T-helper 2 cell treated with Interferon-gamma antibody and Interleukin-4, amounts not matched to agents 5 μg/mL and 100 μg/mL, for 36 hours (primary cell): ENCODE data around the gene COL27A1.

Source experiments
- DNase-seq: peaks from one replicate; pipeline ENCODE4 v3.0.0; 2021; ENCODE audit warnings: low spot score
- H3K27ac Mint-ChIP-seq: one replicate; pipeline ENCODE4 v1.8.0; 2021; ENCODE audit warnings: mild to moderate bottlenecking, mixed read lengths
- H3K27me3 Mint-ChIP-seq: one replicate; pipeline ENCODE4 v1.8.0; 2021; ENCODE audit warnings: low read depth, mixed read lengths
- H3K36me3 Mint-ChIP-seq: one replicate; pipeline ENCODE4 v1.8.0; 2021; ENCODE audit warnings: low read depth, mixed read lengths
- H3K4me1 Mint-ChIP-seq: one replicate; pipeline ENCODE4 v1.8.0; 2021; ENCODE audit warnings: low read depth, mixed read lengths
- H3K4me3 Mint-ChIP-seq: one replicate; pipeline ENCODE4 v1.8.0; 2022; ENCODE audit warnings: mild to moderate bottlenecking, moderate library complexity, mixed read lengths
- H3K9me3 Mint-ChIP-seq: one replicate; pipeline ENCODE4 v1.8.0; 2021; ENCODE audit warnings: mixed read lengths

COL27A1 gene

GRCh38 chr9:114296338-114296737, 141.0 kb downstream of the COL27A1 start:
- no peak overlapping the region for H3K27ac Mint-ChIP-seq
- H3K4me3 Mint-ChIP-seq: no peak overlapping the region
- H3K36me3 Mint-ChIP-seq: peaks cover 2% of the 10 kb centered on the region
- DNase-seq: no peak
- H3K27me3 Mint-ChIP-seq: peaks cover 5% of the 10 kb centered on the region
- no peaks in the 10 kb centered on the region for H3K4me1 Mint-ChIP-seq
- H3K9me3 Mint-ChIP-seq: peaks cover 10% of the 10 kb centered on the region

GRCh38 chr9:114299286-114300152, 144.2 kb downstream of the COL27A1 start:
- Mint-ChIP-seq H3K36me3 (peaks cover 2% of the 10 kb centered on the region), H3K4me1 (no peaks in the 10 kb centered on the region), H3K4me3 (no peak overlapping the region), H3K27me3 (peaks cover 2% of the 10 kb centered on the region), H3K9me3 (peaks cover 9% of the 10 kb centered on the region), H3K27ac (no peak overlapping the region)
- DNase-seq: no peak

GRCh38 chr9:114300153-114300845, 145.0 kb downstream of the COL27A1 start:
- H3K27ac Mint-ChIP-seq: no peak overlapping the region
- H3K27me3 Mint-ChIP-seq: no peaks in the 10 kb centered on the region
- peaks cover 1% of the 10 kb centered on the region for H3K9me3 Mint-ChIP-seq
- H3K4me3 Mint-ChIP-seq: no peak overlapping the region
- peaks cover under 1% of the 10 kb centered on the region for H3K36me3 Mint-ChIP-seq
- no peak for DNase-seq
- H3K4me1 Mint-ChIP-seq: no peaks in the 10 kb centered on the region

GRCh38 chr9:114300846-114301797, 145.8 kb downstream of the COL27A1 start:
- Mint-ChIP-seq H3K36me3 (no peaks in the 10 kb centered on the region), H3K4me1 (no peaks in the 10 kb centered on the region), H3K27ac (no peak overlapping the region), H3K27me3 (no peaks in the 10 kb centered on the region), H3K9me3 (no peaks in the 10 kb centered on the region), H3K4me3 (no peak overlapping the region)
- no peak for DNase-seq

- no peaks in the 10 kb centered on the region for H3K36me3 Mint-ChIP-seq
- no peak for DNase-seq
- H3K27ac Mint-ChIP-seq: no peak overlapping the region
- no peaks in the 10 kb centered on the region for H3K9me3 Mint-ChIP-seq
- no peaks in the 10 kb centered on the region for H3K4me1 Mint-ChIP-seq
- no peak overlapping the region for H3K4me3 Mint-ChIP-seq
- no peaks in the 10 kb centered on the region for H3K27me3 Mint-ChIP-seq
These were observed 146.6 kb downstream of the COL27A1 start for GRCh38 chr9:114301798-114302565.

GRCh38 chr9:114302727-114303126, 147.4 kb downstream of the COL27A1 start:
- no peaks in the 10 kb centered on the region for H3K27me3 Mint-ChIP-seq
- no peak for DNase-seq
- no peaks in the 10 kb centered on the region for H3K9me3 Mint-ChIP-seq
- H3K36me3 Mint-ChIP-seq: no peaks in the 10 kb centered on the region
- H3K4me1 Mint-ChIP-seq: no peaks in the 10 kb centered on the region
- no peak overlapping the region for H3K4me3 Mint-ChIP-seq
- no peak overlapping the region for H3K27ac Mint-ChIP-seq

GRCh38 chr9:114303571-114303970, 148.2 kb downstream of the COL27A1 start:
- Mint-ChIP-seq H3K9me3 (no peaks in the 10 kb centered on the region), H3K4me3 (no peak overlapping the region), H3K27me3 (no peaks in the 10 kb centered on the region), H3K4me1 (no peaks in the 10 kb centered on the region), H3K27ac (no peak overlapping the region), H3K36me3 (no peaks in the 10 kb centered on the region)
- no peak for DNase-seq

GRCh38 chr9:114303977-114304376, 148.6 kb downstream of the COL27A1 start:
- H3K27ac Mint-ChIP-seq: no peak overlapping the region

GRCh38 chr9:114304416-114305188, 149.3 kb downstream of the COL27A1 start:
- H3K27me3 Mint-ChIP-seq: no peaks in the 10 kb centered on the region
- no peak for DNase-seq
- H3K27ac Mint-ChIP-seq: no peak overlapping the region
- no peaks in the 10 kb centered on the region for H3K9me3 Mint-ChIP-seq
- H3K4me1 Mint-ChIP-seq: no peaks in the 10 kb centered on the region
- no peaks in the 10 kb centered on the region for H3K36me3 Mint-ChIP-seq
- no peak overlapping the region for H3K4me3 Mint-ChIP-seq

More at GRCh38 chr9:114303977-114304376, 148.6 kb downstream of the COL27A1 start:
- Mint-ChIP-seq H3K4me3 (no peak overlapping the region), H3K4me1 (no peaks in the 10 kb centered on the region), H3K9me3 (no peaks in the 10 kb centered on the region), H3K36me3 (no peaks in the 10 kb centered on the region), H3K27me3 (no peaks in the 10 kb centered on the region)
- DNase-seq: no peak

GRCh38 chr9:114307899-114308267, 152.5 kb downstream of the COL27A1 start:
- Mint-ChIP-seq H3K27me3 (no peaks in the 10 kb centered on the region), H3K27ac (no peak overlapping the region), H3K9me3 (no peaks in the 10 kb centered on the region), H3K4me1 (no peaks in the 10 kb centered on the region), H3K4me3 (no peak overlapping the region), H3K36me3 (no peaks in the 10 kb centered on the region)
- no peak for DNase-seq

GRCh38 chr9:114308361-114308950, 153.1 kb downstream of the COL27A1 start:
- Mint-ChIP-seq H3K4me1 (no peaks in the 10 kb centered on the region), H3K27ac (no peak overlapping the region), H3K9me3 (no peaks in the 10 kb centered on the region), H3K4me3 (no peak overlapping the region), H3K27me3 (no peaks in the 10 kb centered on the region), H3K36me3 (no peaks in the 10 kb centered on the region)
- no peak for DNase-seq

- no peaks in the 10 kb centered on the region for H3K27me3 Mint-ChIP-seq
- DNase-seq: no peak
- no peak overlapping the region for H3K27ac Mint-ChIP-seq
- no peaks in the 10 kb centered on the region for H3K36me3 Mint-ChIP-seq
- H3K9me3 Mint-ChIP-seq: no peaks in the 10 kb centered on the region
- no peaks in the 10 kb centered on the region for H3K4me1 Mint-ChIP-seq
- H3K4me3 Mint-ChIP-seq: no peak overlapping the region
These were observed 153.8 kb downstream of the COL27A1 start for GRCh38 chr9:114309096-114309495.
